NCI-H748 (cell line): ENCODE measurements around the gene COL23A1.

Experiments used
- DNase-seq: peaks from one replicate; lab custom pipeline; 2025; ENCODE audit not compliant: unreplicated experiment; lab: John Stamatoyannopoulos, UW

COL23A1 gene

GRCh38 chr5:178403956-178404600, 186.1 kb downstream of the COL23A1 start:
- DNase-seq, result no peak

GRCh38 chr5:178403351-178403750, 186.8 kb downstream of the COL23A1 start:
- no peak for DNase-seq

GRCh38 chr5:178399701-178400095, 190.5 kb downstream of the COL23A1 start:
- no peak for DNase-seq

- peak; percentile 77 for DNase-seq
These were observed 191.1 kb downstream of the COL23A1 start for GRCh38 chr5:178398901-178399700.

GRCh38 chr5:178396796-178397720, 193.1 kb downstream of the COL23A1 start:
- DNase-seq, result no peak

GRCh38 chr5:178394074-178394473, 196.1 kb downstream of the COL23A1 start:
- DNase-seq, result no peak

GRCh38 chr5:178392931-178393394, 197.2 kb downstream of the COL23A1 start:
- no peak for DNase-seq

- DNase-seq, result no peak
These were observed 197.8 kb downstream of the COL23A1 start for GRCh38 chr5:178392386-178392785.

- no peak for DNase-seq
These were observed 198.7 kb downstream of the COL23A1 start for GRCh38 chr5:178391480-178391879.

- DNase-seq, result no peak
These were observed 200.4 kb downstream of the COL23A1 start for GRCh38 chr5:178389796-178390195.

- no peak for DNase-seq
These were observed 201.0 kb downstream of the COL23A1 start for GRCh38 chr5:178389026-178389729.

- no peak for DNase-seq
These were observed 201.7 kb downstream of the COL23A1 start for GRCh38 chr5:178388386-178389025.

- DNase-seq, result no peak
These were observed 202.4 kb downstream of the COL23A1 start for GRCh38 chr5:178387856-178388190.

- DNase-seq, result no peak
These were observed 202.9 kb downstream of the COL23A1 start for GRCh38 chr5:178387061-178387855.

GRCh38 chr5:178386336-178386931, 203.8 kb downstream of the COL23A1 start:
- DNase-seq, result no peak

- DNase-seq, result no peak
These were observed 204.7 kb downstream of the COL23A1 start for GRCh38 chr5:178385496-178385890.

- no peak for DNase-seq
These were observed 205.2 kb downstream of the COL23A1 start for GRCh38 chr5:178384816-178385495.

- DNase-seq, result no peak
These were observed 206.0 kb downstream of the COL23A1 start for GRCh38 chr5:178383919-178384815.
